Progenitor cell of endocrine pancreas (in vitro differentiated cells): Measurements from ENCODE around the gene ANO10. TPM values are rescaled to one million over a fixed set of nuclear protein-coding genes. Genes with fewer than 3 reads are reported as not detected.
"Not testable (repeated sequence)": the region's sequence is repeated elsewhere in the genome, so short reads cannot be mapped to it uniquely, and the experiment has no call there.

ENCODE experiments used
- DNase-seq: peaks from one replicate; pipeline ENCODE4 v3.0.0; 2021; ENCODE audit warnings: low spot score; ENCODE audit not compliant: unreplicated experiment
- H3K27ac Mint-ChIP-seq: 2 replicates; pipeline ENCODE4 v1.8.0; 2021; ENCODE audit warnings: mild to moderate bottlenecking, moderate library complexity, mixed read lengths
- H3K27me3 Mint-ChIP-seq: 2 replicates; pipeline ENCODE4 v1.8.0; 2021; ENCODE audit warnings: mixed read lengths
- H3K36me3 Mint-ChIP-seq: 2 replicates; pipeline ENCODE4 v1.8.0; 2022; ENCODE audit warnings: mixed read lengths; ENCODE audit not compliant: insufficient read depth
- H3K4me1 Mint-ChIP-seq: 2 replicates; pipeline ENCODE4 v1.8.0; 2021; ENCODE audit warnings: low read depth, mixed read lengths
- H3K4me3 Mint-ChIP-seq: 2 replicates; pipeline ENCODE4 v1.8.0; 2021; ENCODE audit warnings: low read depth, mild to moderate bottlenecking, moderate library complexity, mixed read lengths
- H3K9me3 Mint-ChIP-seq: 2 replicates; pipeline ENCODE4 v1.8.0; 2021; ENCODE audit warnings: low read depth, mixed read lengths
- CTCF ChIP-seq: fragments of 200-600 bp; sonication (generic); IDR thresholded peaks from one replicate; pipeline ENCODE4 v1.5.0; 2021; ENCODE audit warnings: antibody characterized with exemption, mild to moderate bottlenecking; ENCODE audit not compliant: unreplicated experiment
- total RNA-seq: library from RNA; stranded (reverse); gene quantifications from 2 replicates; pipeline ENCODE4 v1.2.1, GENCODE V29; 2021

The ANO10 gene
- total RNA-seq, 1 donor from 2014 or later, result 30.1 TPM

GRCh38 chr3:43613976-43614375, 7.8 kb downstream of the ANO10 start:
- no peak for TF ChIP-seq CTCF

GRCh38 chr3:43612419-43612818, 9.4 kb downstream of the ANO10 start:
- no peak for DNase-seq
- no peak for TF ChIP-seq CTCF
- Mint-ChIP-seq H3K36me3 (peaks cover 2% of the 10 kb centered on the region), H3K4me1 (peaks cover 5% of the 10 kb centered on the region), H3K4me3 (no peak overlapping the region), H3K27ac (peak overlapping the region; percentile 26), H3K27me3 (no peaks in the 10 kb centered on the region), H3K9me3 (peaks cover 3% of the 10 kb centered on the region)

More at GRCh38 chr3:43613976-43614375, 7.8 kb downstream of the ANO10 start:
- DNase-seq, result no peak
- H3K4me3 Mint-ChIP-seq, result no peak overlapping the region
- no peaks in the 10 kb centered on the region for H3K27me3 Mint-ChIP-seq
- peaks cover 2% of the 10 kb centered on the region for H3K36me3 Mint-ChIP-seq
- no peak overlapping the region for H3K27ac Mint-ChIP-seq
- peaks cover 3% of the 10 kb centered on the region for H3K9me3 Mint-ChIP-seq
- peaks cover 6% of the 10 kb centered on the region for H3K4me1 Mint-ChIP-seq

- Mint-ChIP-seq H3K9me3 (peaks cover 3% of the 10 kb centered on the region), H3K4me1 (peaks cover 3% of the 10 kb centered on the region), H3K27me3 (no peaks in the 10 kb centered on the region), H3K27ac (peak overlapping the region; percentile 19), H3K4me3 (no peak overlapping the region), H3K36me3 (peaks cover 5% of the 10 kb centered on the region)
- TF ChIP-seq CTCF, result no peak
- no peak for DNase-seq
Measured at GRCh38 chr3:43609406-43609805, 12.4 kb downstream of the ANO10 start.

DNA sequence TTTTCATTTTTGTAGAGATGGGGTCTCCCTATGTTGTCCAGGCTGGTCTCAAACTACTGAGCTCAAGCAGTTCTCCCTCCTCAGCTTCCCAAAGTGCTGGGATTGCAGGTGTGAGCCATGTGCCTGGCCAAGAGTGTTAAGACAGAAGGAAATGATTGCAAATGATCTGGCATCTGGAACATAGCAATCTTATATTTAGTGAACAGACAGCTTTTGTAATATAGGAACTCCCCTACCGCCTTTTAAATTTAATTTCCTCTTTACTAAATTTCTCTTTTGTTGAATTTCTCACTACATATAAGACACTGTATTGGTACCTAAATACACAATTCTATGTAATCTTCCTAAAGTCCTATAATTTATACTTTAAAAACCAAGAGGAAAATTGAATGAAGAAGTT, 13.1 kb downstream of the ANO10 start:
- TF ChIP-seq CTCF, result no peak
- Mint-ChIP-seq H3K27me3 (no peaks in the 10 kb centered on the region), H3K27ac (no peak overlapping the region), H3K4me1 (peaks cover 3% of the 10 kb centered on the region), H3K9me3 (no peaks in the 10 kb centered on the region), H3K36me3 (peaks cover 3% of the 10 kb centered on the region), H3K4me3 (no peak overlapping the region)
- DNase-seq, result no peak

- no peak for TF ChIP-seq CTCF
- H3K4me1 Mint-ChIP-seq, result no peaks in the 10 kb centered on the region
- no peaks in the 10 kb centered on the region for H3K27me3 Mint-ChIP-seq
- H3K27ac Mint-ChIP-seq, result no peak overlapping the region
- peaks cover 4% of the 10 kb centered on the region for H3K36me3 Mint-ChIP-seq
- no peaks in the 10 kb centered on the region for H3K9me3 Mint-ChIP-seq
- DNase-seq, result no peak
- H3K4me3 Mint-ChIP-seq, result no peak overlapping the region
Measured at GRCh38 chr3:43606284-43606683, 15.5 kb downstream of the ANO10 start.

DNA sequence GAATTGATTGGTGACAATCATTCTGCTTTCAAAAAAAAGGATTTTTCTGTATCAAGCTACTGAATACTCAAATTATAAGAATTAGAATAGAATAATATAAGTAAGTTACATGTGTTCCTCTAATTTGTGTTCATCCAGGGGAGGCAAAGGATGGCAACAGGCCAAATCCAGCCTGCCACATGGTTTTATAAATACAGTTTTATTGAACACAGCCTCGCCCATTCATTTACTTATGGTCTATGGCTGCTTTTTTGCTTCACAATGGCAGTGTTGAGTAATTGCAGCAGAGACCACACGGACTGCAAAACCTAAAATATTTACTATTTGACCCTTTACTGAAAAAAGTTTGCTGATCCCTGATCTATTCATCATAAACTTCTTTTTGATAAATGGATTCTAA, 21.9 kb downstream of the ANO10 start:
- H3K27ac Mint-ChIP-seq, H3K27me3 Mint-ChIP-seq: not testable (repeated sequence)
- peaks cover 24% of the 10 kb centered on the region for H3K36me3 Mint-ChIP-seq

More for the DNA sequence above, 21.9 kb downstream of the ANO10 start:
- not testable (repeated sequence) for H3K4me3 Mint-ChIP-seq, DNase-seq, H3K4me1 Mint-ChIP-seq
- H3K9me3 Mint-ChIP-seq, result peaks cover 10% of the 10 kb centered on the region
